ENCODE data around the gene CBL. TPM values are rescaled to one million over a fixed set of nuclear protein-coding genes. Genes with fewer than 3 reads are reported as not detected.

Gene CBL
- total RNA-seq, 2 experiments from 2014 or later, result 26.3 to 26.9 TPM

- ChIA-PET POLR2A (no interaction called here), CTCF (interaction anchor here (1.1 kb wide), 1 partner anchor 35 kb away, joined by 3 read pairs; no protein-coding TSS in a partner anchor)
Observed at GRCh38 chr11:119248750-119249670, 42.9 kb downstream of the CBL start.

- POLR2A ChIA-PET, result no interaction called here
Observed at GRCh38 chr11:119249671-119250010, 43.5 kb downstream of the CBL start.

GRCh38 chr11:119251114-119251513 lies 45.0 kb downstream of the CBL start:
- POLR2A ChIA-PET, result no interaction called here
- CTCF ChIA-PET, result interaction anchor here (1.3 kb wide), 1 partner anchor 72 kb away, joined by 5 read pairs; no protein-coding TSS in a partner anchor

More at GRCh38 chr11:119249671-119250010, 43.5 kb downstream of the CBL start:
- CTCF ChIA-PET, result interaction anchor here (1.1 kb wide), 1 partner anchor 35 kb away, joined by 3 read pairs; no protein-coding TSS in a partner anchor

- ChIA-PET CTCF (interaction anchor here (0.6 to 0.9 kb wide), 2 partner anchors 10 to 48 kb away, joined by 3 to 4 read pairs; partner anchors contain the start of gene CBL), POLR2A (no interaction called here)
Observed at GRCh38 chr11:119254239-119254638, 48.1 kb downstream of the CBL start.

GRCh38 chr11:119258180-119258579 lies 52.0 kb downstream of the CBL start:
- ChIA-PET CTCF (no interaction called here), POLR2A (no interaction called here)

- CTCF ChIA-PET, result no interaction called here
- POLR2A ChIA-PET, result no interaction called here
Observed at GRCh38 chr11:119258983-119259382, 52.8 kb downstream of the CBL start.

GRCh38 chr11:119262668-119263351 lies 56.7 kb downstream of the CBL start:
- CTCF ChIA-PET, result interaction anchor here (1.2 to 1.3 kb wide), 3 partner anchors 53 to 66 kb away, joined by 3 to 5 read pairs (median 3); no protein-coding TSS in a partner anchor
- POLR2A ChIA-PET, result interaction anchor here (0.6 to 1.0 kb wide), 2 partner anchors 10 to 53 kb away, joined by 3 to 5 read pairs; no protein-coding TSS in a partner anchor

- ChIA-PET POLR2A (interaction anchor here (0.6 to 1.0 kb wide), 2 partner anchors 9 to 53 kb away, joined by 3 to 5 read pairs; no protein-coding TSS in a partner anchor), CTCF (interaction anchor here (1.3 kb wide), 2 partner anchors 58 to 67 kb away, joined by 3 to 5 read pairs; no protein-coding TSS in a partner anchor)
Observed at GRCh38 chr11:119263352-119263940, 57.3 kb downstream of the CBL start.

- ChIA-PET POLR2A (no interaction called here), CTCF (interaction anchor here (0.9 kb wide), 2 partner anchors 19 to 69 kb away, joined by 3 read pairs; no protein-coding TSS in a partner anchor)
Observed at GRCh38 chr11:119266063-119266462, 59.9 kb downstream of the CBL start.

GRCh38 chr11:119266517-119267255 lies 60.5 kb downstream of the CBL start:
- ChIA-PET CTCF (interaction anchor here (0.9 kb wide), 2 partner anchors 18 to 70 kb away, joined by 3 read pairs; no protein-coding TSS in a partner anchor), POLR2A (no interaction called here)

GRCh38 chr11:119267645-119268044 lies 61.5 kb downstream of the CBL start:
- POLR2A ChIA-PET, result no interaction called here
- CTCF ChIA-PET, result interaction anchor here (0.7 kb wide), 1 partner anchor 17 kb away, joined by 3 read pairs; no protein-coding TSS in a partner anchor

- CTCF ChIA-PET, result interaction anchor here (0.5 to 2.9 kb wide), 6 partner anchors 9 to 169 kb away, joined by 3 to 10 read pairs (median 4); partner anchors contain the start of gene CBL
- POLR2A ChIA-PET, result interaction anchor here (0.5 kb wide), 1 partner anchor 189 kb away, joined by 7 read pairs; no protein-coding TSS in a partner anchor
Observed at GRCh38 chr11:119273721-119274120, 67.6 kb downstream of the CBL start.

- POLR2A ChIA-PET, result interaction anchor here (1.3 kb wide), 1 partner anchor 72 kb away, joined by 3 read pairs; the partner anchor contains the start of gene CBL
- CTCF ChIA-PET, result no interaction called here
Observed at GRCh38 chr11:119277660-119278059, 71.5 kb downstream of the CBL start.

GRCh38 chr11:119282495-119282894 lies 76.4 kb downstream of the CBL start:
- CTCF ChIA-PET, result interaction anchor here (0.6 to 1.4 kb wide), 5 partner anchors 21 to 347 kb away, joined by 3 to 5 read pairs (median 4); no protein-coding TSS in a partner anchor

GRCh38 chr11:119284344-119285157 lies 78.4 kb downstream of the CBL start:
- ChIA-PET CTCF (interaction anchor here (0.6 to 1.9 kb wide), 17 partner anchors 9 to 501 kb away, joined by 3 to 8 read pairs (median 3); partner anchors contain the start of gene CBL), POLR2A (interaction anchor here (1.9 kb wide), 1 partner anchor 79 kb away, joined by 5 read pairs; the partner anchor contains the start of gene CBL)

More at GRCh38 chr11:119282495-119282894, 76.4 kb downstream of the CBL start:
- POLR2A ChIA-PET, result interaction anchor here (1.1 kb wide), 1 partner anchor 76 kb away, joined by 6 read pairs; the partner anchor contains the start of gene CBL

GRCh38 chr11:119285431-119285830 lies 79.3 kb downstream of the CBL start:
- CTCF ChIA-PET, result interaction anchor here (1.0 to 1.5 kb wide), 3 partner anchors 15 to 36 kb away, joined by 3 to 7 read pairs (median 3); no protein-coding TSS in a partner anchor
- POLR2A ChIA-PET, result interaction anchor here (1.9 kb wide), 1 partner anchor 80 kb away, joined by 5 read pairs; the partner anchor contains the start of gene CBL

GRCh38 chr11:119288219-119288618 lies 82.1 kb downstream of the CBL start:
- CTCF ChIA-PET, result no interaction called here
- POLR2A ChIA-PET, result no interaction called here
